Activated T-cell treated with anti-CD3 and anti-CD28 coated beads, Interleukin-2, amount 50 U/mL, for 24 hours (primary cell): ENCODE measurements around the gene CD151.

Source experiments
- DNase-seq: peaks from one replicate; pipeline ENCODE4 v3.0.0-alpha.2; 2020
- H3K27ac Mint-ChIP-seq: 2 replicates; pipeline ENCODE4 v1.8.0; 2020; ENCODE audit warnings: mild to moderate bottlenecking, mixed read lengths
- H3K27me3 Mint-ChIP-seq: 2 replicates; pipeline ENCODE4 v1.8.0; 2020; ENCODE audit warnings: mixed read lengths
- H3K36me3 Mint-ChIP-seq: 2 replicates; pipeline ENCODE4 v1.8.0; 2020; ENCODE audit warnings: low read depth, mixed read lengths
- H3K4me1 Mint-ChIP-seq: 2 replicates; pipeline ENCODE4 v1.8.0; 2020; ENCODE audit warnings: low read depth, mixed read lengths
- H3K4me3 Mint-ChIP-seq: 2 replicates; pipeline ENCODE4 v1.8.0; 2020; ENCODE audit warnings: mild to moderate bottlenecking, moderate library complexity, mixed read lengths
- H3K9me3 Mint-ChIP-seq: 2 replicates; pipeline ENCODE4 v1.8.0; 2020; ENCODE audit warnings: mixed read lengths

The CD151 gene

DNA sequence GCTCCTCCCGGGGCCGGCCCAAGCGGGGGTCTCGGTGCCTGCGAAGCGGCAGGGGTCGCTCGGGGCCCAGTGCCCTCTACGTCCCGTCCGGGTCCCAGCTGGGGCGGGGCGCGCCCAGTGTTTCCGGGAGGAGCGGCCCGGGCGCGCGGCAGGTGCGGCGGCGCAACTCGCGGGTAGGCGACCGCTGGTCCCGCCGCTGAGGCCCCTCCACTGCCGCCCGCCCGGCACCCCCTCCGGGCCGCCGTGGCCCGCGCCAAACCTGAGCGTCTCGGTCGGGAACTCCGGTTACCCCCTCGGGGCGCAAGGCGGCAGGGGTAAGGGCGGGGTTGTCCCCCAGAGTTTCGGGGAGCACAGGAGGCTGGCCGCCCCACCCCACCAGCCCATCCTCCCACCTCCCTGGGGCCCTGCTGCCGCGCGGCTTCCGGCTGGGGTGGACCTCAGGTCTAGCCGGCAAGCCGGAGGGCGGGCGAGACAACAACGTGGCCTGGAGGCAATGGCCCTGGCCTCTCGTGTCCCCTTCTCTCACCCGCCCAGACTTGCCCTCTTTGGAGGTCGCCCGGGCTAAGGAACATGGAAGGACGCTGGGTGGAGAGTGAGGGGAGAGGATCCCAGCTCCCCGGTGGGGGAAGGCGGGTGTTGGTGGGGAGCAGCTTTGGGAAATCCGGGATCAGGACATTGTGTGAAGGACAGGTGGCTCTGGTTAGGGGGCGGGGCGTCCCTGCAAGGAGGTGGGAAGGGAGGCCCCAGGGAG, 5.4 kb upstream of the CD151 start:
- Mint-ChIP-seq H3K4me3 (peak overlapping the region; percentile 64), H3K36me3 (peaks cover 21% of the 10 kb centered on the region), H3K27ac (peak overlapping the region; percentile 57), H3K4me1 (peaks cover 38% of the 10 kb centered on the region), H3K27me3 (peaks cover 51% of the 10 kb centered on the region), H3K9me3 (no peaks in the 10 kb centered on the region)
- peak; percentile 50 for DNase-seq

DNA sequence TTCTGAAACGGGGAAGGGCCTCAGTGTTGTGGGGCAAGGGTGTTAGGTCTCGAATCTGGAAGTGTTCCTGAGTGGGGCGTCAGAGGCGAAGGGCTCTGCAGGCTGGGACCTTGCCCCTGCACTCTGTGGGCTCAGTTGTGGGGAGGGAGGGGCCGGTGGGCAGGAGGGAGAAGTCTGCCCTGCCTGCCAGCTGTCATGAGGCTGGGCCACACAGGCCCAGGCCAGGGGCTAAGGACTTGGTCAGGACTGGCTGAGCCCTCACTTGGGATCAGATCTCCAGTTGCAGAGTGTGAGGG, 4.9 kb upstream of the CD151 start, which contains the start of gene CRACR2B:
Gene CRACR2B, plus strand, starts transcription at position 23 of the 296 bp plus-strand sequence. CDS start 689 bp downstream, outside the sequence.
- H3K9me3 Mint-ChIP-seq = no peaks in the 10 kb centered on the region
- peaks cover 17% of the 10 kb centered on the region for H3K36me3 Mint-ChIP-seq
- peak within 1 kb of the TSS; percentile 64 for H3K4me3 Mint-ChIP-seq
- DNase-seq = no peak
- H3K4me1 Mint-ChIP-seq = peaks cover 38% of the 10 kb centered on the region
- H3K27me3 Mint-ChIP-seq = peaks cover 52% of the 10 kb centered on the region
- H3K27ac Mint-ChIP-seq = peak within 1 kb of the TSS; percentile 57

DNA sequence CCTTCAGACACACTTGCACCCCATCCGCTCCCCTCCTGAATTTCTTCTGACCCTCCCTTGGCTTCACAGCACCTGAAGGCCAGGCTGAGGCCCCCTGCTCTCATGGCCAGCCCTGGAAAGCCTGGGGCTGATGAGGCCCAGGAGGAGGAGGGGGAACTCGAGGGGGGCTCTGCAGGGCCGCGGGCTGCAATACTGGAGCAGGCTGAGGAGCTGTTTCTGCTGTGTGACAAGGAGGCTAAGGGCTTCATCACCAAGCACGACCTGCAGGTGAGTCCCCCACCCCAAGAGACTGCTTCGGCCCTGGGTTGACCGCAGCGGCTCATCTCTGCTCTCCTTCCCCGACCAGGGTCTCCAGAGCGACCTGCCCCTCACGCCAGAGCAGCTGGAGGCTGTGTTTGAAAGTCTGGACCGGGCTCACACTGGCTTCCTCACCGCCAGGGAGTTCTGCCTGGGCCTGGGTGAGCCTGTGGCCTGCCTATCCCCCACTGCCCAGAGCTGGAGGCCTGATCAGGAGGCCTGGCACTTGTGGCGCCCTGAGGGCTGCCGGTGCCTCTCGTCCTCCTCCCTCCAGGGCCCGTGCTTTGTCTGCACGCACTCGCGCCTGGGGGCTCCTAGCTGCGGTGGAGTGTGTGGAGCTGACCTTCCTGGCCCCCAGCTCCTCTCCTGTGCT, 4.1 kb upstream of the CD151 start:
- DNase-seq = no peak
- Mint-ChIP-seq H3K4me1 (peaks cover 40% of the 10 kb centered on the region), H3K27me3 (peaks cover 52% of the 10 kb centered on the region), H3K4me3 (no peak overlapping the region), H3K9me3 (no peaks in the 10 kb centered on the region), H3K36me3 (peaks cover 14% of the 10 kb centered on the region), H3K27ac (no peak overlapping the region)

DNA sequence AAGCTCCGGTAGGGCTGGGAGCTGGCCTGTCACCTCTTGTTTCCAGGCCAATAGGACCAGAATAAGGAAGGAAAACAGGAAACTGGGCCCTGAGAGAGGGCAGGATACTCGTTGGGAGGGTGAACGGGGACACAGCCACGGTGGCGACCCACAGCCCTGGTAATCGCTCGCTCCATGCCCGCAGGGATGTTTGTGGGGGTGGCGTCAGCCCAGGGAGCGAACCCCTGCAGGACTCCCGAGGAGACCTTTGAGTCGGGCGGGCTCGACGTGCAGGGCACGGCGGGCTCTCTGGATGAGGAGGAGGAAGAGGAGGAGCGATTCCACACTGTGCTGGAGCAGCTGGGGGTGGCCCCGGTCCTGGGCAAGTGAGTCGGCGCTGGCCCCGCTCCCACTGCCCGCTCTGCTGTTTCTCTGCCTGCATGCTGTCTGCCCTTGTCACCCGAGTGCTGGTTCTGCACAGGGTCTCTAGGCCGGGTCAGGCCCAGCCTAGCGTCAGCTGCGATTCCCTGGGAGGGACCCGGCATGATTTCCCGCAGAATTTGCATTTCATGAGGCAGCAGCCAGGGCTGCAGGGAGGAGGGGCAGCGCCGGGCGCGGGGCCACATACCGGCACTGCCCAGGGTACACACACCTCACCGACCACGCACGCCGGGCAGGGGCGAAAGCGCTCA, 3.4 kb upstream of the CD151 start:
- Mint-ChIP-seq H3K4me3 (peak overlapping the region; percentile 25), H3K27me3 (peaks cover 56% of the 10 kb centered on the region), H3K36me3 (peaks cover 10% of the 10 kb centered on the region), H3K4me1 (peaks cover 46% of the 10 kb centered on the region), H3K27ac (no peak overlapping the region), H3K9me3 (no peaks in the 10 kb centered on the region)
- no peak for DNase-seq

DNA sequence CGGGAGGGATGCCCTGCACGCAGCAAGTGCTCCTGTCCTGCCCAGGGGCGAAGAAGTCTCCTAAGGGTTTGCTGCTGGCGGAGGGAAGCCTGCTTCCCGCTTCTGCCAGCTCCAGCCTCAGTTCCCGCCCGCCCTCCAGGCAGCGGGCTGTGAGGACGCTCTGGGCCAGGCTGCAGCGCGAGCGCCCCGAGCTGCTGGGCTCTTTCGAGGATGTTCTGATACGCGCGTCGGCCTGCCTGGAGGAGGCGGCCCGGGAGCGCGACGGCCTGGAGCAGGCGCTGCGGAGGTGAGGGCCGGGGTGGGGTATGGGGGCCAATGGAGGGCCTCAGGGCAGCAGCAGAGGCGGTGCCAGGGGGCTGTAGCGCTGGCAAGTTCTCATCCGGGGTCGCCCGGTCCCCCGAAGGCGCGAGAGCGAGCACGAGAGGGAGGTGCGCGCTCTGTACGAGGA, 2.9 kb upstream of the CD151 start:
- peaks cover 7% of the 10 kb centered on the region for H3K36me3 Mint-ChIP-seq
- H3K27ac Mint-ChIP-seq = no peak overlapping the region
- peak overlapping the region; percentile 35 for H3K4me3 Mint-ChIP-seq
- H3K4me1 Mint-ChIP-seq = peaks cover 49% of the 10 kb centered on the region
- DNase-seq = no peak
- H3K27me3 Mint-ChIP-seq = peaks cover 56% of the 10 kb centered on the region
- H3K9me3 Mint-ChIP-seq = no peaks in the 10 kb centered on the region

DNA sequence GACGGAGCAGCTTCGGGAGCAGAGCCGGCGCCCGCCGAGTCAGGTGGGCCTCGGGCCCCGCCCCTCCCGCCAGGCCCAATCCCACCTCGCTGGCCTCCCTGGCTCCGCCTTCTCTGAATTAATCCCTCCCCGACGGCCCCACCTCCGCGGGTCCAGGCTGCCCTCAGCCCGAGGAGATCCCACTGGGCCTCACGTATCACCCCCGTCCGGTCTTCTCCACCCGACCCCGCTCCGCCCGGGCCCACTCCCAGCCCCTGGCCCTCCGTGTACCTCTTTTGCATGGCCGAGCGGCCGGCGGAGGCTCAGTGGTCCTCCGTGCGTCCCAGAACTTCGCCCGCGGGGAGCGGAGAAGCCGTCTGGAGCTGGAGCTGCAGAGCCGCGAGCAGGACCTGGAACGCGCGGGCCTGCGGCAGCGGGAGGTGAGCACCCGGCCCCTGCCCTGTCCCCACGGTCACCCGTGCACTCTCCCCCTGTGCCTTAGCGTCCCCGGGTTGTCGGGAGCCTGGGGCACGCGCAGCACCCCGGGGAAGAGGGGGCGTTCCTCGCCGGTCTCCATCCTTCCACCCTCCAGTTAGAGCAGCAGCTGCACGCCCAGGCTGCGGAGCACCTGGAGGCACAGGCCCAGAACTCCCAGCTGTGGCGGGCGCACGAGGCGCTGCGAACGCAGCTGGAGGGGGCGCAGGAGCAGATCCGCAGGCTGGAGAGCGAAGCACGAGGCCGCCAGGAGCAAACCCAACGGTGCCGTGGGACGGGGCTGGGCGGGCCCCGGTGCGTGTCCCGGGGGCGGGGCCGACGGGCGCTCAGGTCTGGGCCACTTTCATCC, 2.2 kb upstream of the CD151 start:
- Mint-ChIP-seq H3K27ac (no peak overlapping the region), H3K4me1 (peaks cover 51% of the 10 kb centered on the region), H3K27me3 (peaks cover 56% of the 10 kb centered on the region), H3K36me3 (peaks cover 3% of the 10 kb centered on the region), H3K4me3 (no peak overlapping the region), H3K9me3 (no peaks in the 10 kb centered on the region)
- DNase-seq = peak; percentile 76

DNA sequence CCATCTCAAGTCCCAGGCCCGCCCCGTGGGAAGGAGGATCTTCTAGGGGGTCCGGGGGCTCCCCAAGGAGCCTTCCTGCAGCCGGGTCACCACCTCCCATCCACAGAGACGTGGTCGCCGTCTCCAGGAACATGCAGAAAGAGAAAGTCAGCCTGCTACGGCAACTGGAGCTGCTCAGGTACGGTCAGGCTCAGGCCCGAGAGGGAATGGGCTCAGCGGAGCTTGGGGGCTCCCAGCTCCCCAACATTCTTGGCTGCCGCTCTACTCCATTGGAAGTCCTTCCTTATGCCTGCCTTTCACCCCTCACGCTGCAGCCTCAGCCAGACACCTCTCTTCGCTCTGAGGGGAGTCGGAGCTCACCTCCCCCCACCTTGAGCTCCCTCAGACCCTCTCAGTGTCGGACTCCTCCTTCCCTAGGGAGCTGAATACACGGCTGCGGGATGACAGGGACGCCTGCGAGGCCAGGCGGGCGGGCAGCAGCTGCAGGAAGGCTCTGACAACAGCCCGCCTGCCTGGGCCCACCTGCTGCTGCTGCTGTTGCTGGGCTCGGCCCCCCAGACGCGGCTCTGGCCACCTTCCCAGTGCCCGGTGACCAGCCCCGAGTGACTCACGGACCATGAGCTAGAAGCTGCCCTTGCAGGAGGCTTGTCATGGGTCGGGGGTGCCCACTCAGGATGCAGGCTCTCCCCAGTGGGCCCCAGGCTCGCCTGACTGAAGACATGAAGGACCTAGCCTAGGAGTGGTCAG, 1.5 kb upstream of the CD151 start:
- Mint-ChIP-seq H3K27ac (peak overlapping the region; percentile 26), H3K9me3 (no peaks in the 10 kb centered on the region), H3K4me1 (peaks cover 50% of the 10 kb centered on the region), H3K36me3 (peaks cover 4% of the 10 kb centered on the region), H3K4me3 (no peak overlapping the region), H3K27me3 (peaks cover 56% of the 10 kb centered on the region)
- DNase-seq = no peak

DNA sequence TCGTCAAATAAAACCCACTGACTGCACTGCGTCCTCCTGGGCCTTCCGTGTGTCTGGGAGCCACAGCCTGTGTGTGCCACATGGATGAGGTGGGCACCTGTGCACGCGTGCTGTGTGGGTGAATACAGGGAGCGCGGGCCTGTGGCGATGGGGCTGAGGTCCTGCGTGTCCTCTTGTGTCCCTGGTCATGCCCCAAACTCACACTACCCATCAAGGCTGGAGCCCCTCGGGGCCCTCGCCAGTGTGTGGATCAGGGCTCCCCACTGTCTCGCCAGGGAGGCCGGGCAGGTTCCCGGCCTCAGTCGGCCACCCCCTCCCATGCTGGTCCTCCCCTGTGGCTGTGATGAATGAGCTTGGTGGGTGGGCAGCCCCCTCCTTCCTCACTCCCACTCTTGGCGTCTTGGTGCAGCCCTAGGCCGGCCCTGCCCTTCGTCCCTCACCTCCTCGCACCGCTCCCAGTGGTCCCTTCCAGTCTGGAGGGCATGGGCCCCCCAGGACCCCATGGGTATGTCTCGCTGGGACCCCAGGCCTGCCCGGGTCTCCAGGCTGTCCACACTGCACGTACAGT, 707 bp upstream of the CD151 start:
- Mint-ChIP-seq H3K4me1 (peaks cover 45% of the 10 kb centered on the region), H3K4me3 (peak overlapping the region; percentile 36), H3K27me3 (peaks cover 52% of the 10 kb centered on the region), H3K36me3 (peaks cover 12% of the 10 kb centered on the region), H3K27ac (no peak overlapping the region), H3K9me3 (no peaks in the 10 kb centered on the region)
- no peak for DNase-seq

DNA sequence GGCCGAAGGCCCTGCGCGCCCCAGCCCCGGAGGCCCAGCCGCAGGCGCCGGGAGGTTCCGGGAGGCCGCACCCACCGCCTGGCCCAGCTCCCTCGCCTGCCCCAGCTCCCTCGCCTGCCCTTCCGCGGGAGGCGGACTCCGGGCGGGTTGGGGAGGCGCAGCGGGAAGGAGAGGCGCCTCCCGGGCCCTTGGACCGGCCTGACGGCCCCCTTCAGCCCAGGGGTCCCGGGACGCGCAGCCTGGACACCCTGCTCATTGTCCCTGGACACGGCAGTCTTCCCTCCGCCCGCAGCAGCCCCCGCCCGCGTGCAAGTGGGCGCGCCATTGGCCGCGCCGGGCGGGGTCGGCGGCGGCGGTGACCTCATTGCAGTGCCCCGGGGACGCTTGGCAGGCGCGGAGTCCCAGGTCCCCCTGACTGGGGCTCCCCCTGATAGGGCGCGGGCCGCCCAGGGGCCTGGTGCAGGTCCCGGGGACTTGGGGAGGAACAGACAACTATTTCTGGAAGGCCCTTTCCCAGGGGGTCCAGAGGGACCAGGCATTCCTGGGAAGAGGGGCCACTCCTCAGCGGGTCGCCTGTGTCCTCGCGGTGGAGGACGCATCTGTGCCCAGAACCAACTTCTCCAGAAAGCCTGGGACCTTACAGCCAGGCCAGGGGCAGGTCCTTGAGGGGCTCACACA, 501 bp downstream of the CD151 start:
- Mint-ChIP-seq H3K36me3 (peaks cover 23% of the 10 kb centered on the region), H3K27me3 (peaks cover 43% of the 10 kb centered on the region), H3K4me1 (peaks cover 36% of the 10 kb centered on the region), H3K27ac (no peak overlapping the region), H3K9me3 (no peaks in the 10 kb centered on the region), H3K4me3 (peak overlapping the region; percentile 71)
- peak; percentile 58 for DNase-seq

DNA sequence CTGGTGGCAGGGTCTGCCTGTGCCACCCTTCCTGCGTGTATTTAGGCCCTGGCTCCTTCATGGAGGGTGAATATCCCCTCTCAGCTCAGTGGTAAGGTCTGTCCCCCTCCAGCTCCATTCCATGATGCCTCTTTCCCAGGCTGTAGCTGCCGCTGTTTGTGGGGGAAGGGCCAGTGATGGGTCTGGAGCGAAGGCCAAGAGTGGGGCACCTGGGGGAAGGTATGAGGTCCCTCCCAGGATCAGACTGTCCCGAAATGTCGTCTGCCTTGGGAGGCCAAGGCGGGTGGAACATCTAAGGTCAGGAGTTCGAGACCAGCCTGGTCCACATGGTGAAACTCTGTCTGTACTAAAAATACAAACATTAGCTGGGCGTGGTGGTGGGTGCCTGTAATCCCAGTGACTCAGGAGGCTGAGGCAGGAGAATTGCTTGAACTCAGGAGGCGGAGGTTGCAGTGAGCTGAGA, 1.1 kb downstream of the CD151 start:
- Mint-ChIP-seq H3K4me3 (peak overlapping the region; percentile 71), H3K36me3 (peaks cover 29% of the 10 kb centered on the region), H3K4me1 (peaks cover 36% of the 10 kb centered on the region), H3K27me3 (peaks cover 37% of the 10 kb centered on the region), H3K27ac (peak overlapping the region; percentile 52), H3K9me3 (no peaks in the 10 kb centered on the region)
- no peak for DNase-seq

DNA sequence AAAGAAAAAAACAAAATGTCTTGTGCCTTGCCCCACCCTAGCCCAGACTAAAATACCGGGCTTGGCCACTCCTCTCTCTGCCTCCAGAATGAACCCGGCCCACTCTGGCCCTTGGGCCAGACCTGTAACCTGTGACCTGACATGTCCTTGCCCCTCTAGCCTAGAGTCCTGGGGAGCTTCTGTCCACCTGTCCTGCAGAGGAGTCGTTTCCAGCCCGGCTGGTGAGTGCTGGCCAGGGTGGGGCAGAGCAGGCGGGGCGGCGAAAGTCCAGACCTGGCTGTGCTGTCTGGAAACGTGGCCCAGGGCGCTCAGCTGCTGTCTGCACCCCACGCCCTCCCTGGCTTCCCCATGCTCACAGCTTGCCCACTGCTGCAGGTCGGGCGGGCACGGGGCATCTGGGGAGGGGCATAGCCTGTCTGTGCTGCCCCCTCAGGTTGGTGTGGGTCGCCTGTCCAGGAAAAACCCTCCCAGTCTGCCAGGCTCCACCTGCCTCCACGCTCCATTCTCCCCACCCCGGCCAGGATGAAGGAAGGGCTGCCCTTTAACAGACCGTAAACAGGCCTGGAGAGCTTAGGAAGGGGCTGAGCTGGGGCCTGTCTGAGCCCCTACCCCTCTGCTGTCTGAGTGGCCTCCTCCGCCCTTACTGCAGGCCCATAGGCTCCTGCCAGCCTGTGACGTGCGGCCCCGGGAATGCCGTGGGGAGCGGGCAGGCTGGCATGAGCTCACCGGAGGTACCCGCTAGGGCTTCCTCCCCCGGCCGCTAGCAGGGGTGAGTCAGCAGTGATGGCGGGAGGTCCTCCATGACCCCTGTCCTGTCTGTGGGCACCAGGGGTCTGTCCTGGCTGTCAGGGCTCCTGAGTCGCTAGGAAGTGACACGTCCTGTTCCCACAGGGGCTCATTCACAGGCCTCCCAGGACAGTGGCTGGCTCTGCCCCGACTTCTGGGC, 1.9 kb downstream of the CD151 start:
- Mint-ChIP-seq H3K27ac (no peak overlapping the region), H3K4me1 (peaks cover 31% of the 10 kb centered on the region), H3K27me3 (peaks cover 29% of the 10 kb centered on the region), H3K4me3 (peak overlapping the region; percentile 71), H3K9me3 (no peaks in the 10 kb centered on the region), H3K36me3 (peaks cover 37% of the 10 kb centered on the region)
- DNase-seq = no peak

DNA sequence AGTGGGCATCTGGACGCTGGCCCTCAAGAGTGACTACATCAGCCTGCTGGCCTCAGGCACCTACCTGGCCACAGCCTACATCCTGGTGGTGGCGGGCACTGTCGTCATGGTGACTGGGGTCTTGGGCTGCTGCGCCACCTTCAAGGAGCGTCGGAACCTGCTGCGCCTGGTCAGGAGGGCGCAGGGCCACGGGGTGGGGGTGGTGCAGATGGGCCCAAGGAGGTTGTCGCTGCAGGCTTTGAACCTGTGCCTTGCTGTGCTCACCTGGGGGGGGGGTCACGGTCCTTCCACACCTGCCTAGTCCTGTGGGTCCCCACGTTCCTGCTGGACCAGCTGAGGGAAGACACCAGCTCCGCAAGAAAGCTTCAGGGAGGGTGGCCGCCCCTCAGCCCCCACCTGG, 3.5 kb downstream of the CD151 start:
- no peaks in the 10 kb centered on the region for H3K9me3 Mint-ChIP-seq
- H3K36me3 Mint-ChIP-seq = peaks cover 53% of the 10 kb centered on the region
- H3K4me1 Mint-ChIP-seq = peaks cover 35% of the 10 kb centered on the region
- no peak overlapping the region for H3K27ac Mint-ChIP-seq
- peaks cover 14% of the 10 kb centered on the region for H3K27me3 Mint-ChIP-seq
- no peak for DNase-seq
- H3K4me3 Mint-ChIP-seq = no peak overlapping the region
